SK-N-MC (cell line): Measurements from ENCODE around the gene AKT3.

ENCODE experiments used
- EZH2 ChIP-seq: fragments of 200-600 bp; sonication (generic); IDR thresholded peaks from one replicate; pipeline ENCODE4 v1.6.1; 2017; ENCODE audit warnings: antibody characterized with exemption
- POLR2AphosphoS5 ChIP-seq: IDR thresholded peaks from 2 replicates; pipeline ENCODE4 v1.6.1; 2012; ENCODE audit warnings: mild to moderate bottlenecking, low read depth, low read length, borderline replicate concordance

DNA sequence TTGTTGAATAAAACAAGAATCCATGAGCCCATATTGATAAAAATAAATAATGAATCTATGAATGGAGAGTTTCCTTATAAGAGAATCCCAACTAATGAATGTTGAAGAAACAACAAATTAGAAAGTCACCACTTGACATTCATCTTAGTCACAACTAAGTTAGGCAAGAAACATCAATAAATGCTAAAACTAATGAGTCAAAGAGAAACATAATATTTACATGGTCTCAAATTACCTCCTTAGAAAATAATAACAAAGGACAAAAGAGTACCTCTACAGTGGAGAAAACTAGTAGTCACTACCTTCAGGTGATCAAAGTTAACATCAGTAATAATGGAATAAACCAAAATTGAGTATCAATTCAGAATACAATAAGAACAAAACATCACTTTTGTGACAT is 93.5 kb downstream of the AKT3 start:
- TF ChIP-seq POLR2AphosphoS5 (no peak), EZH2 (no peak)
